Measurements from ENCODE around the gene IGSF23. TPM values are rescaled to one million over a fixed set of nuclear protein-coding genes. Genes with fewer than 3 reads are reported as not detected.
"Not testable (repeated sequence)": the region's sequence is repeated elsewhere in the genome, so short reads cannot be mapped to it uniquely, and the experiment has no call there.

The IGSF23 gene
- total RNA-seq, 4 donors from 2014 or later: not detected

- no peak for DNase-seq (ENCODE audit: low spot score in 2 of 2)
- no peak overlapping the region for H3K27ac ChIP-seq
- peaks cover 0 to 10% (median 4%) of the 10 kb centered on the region in 4 donors for H3K4me1 ChIP-seq
- H3K36me3 ChIP-seq: no peaks in the 10 kb centered on the region
- H3K27me3 ChIP-seq: no peaks in the 10 kb centered on the region
- 77 to 84% methylated on average over 3 of the region's 3 CpGs for WGBS, 2 donors
- no peak overlapping the region for H3K4me3 ChIP-seq
- H3K9me3 ChIP-seq: no peaks in the 10 kb centered on the region
- TF ChIP-seq POLR2A (IDR thresholded peaks at IDR 0.05): no peak
- TF ChIP-seq EP300 (IDR thresholded peaks at IDR 0.05): no peak
- no peak for TF ChIP-seq CTCF (IDR thresholded peaks at IDR 0.05)
These were observed 5.4 kb upstream of the IGSF23 start for GRCh38 chr19:44607917-44608316.

- H3K36me3 ChIP-seq: no peaks in the 10 kb centered on the region
- no peak overlapping the region for H3K27ac ChIP-seq
- H3K27me3 ChIP-seq: no peaks in the 10 kb centered on the region
- no peak for TF ChIP-seq EP300 (IDR thresholded peaks at IDR 0.05)
- no peak for TF ChIP-seq POLR2A (IDR thresholded peaks at IDR 0.05)
- no peak for TF ChIP-seq CTCF (IDR thresholded peaks at IDR 0.05)
- no peak overlapping the region for H3K4me3 ChIP-seq
- peaks cover 0 to 10% (median 4%) of the 10 kb centered on the region in 4 donors for H3K4me1 ChIP-seq
- 51% methylated on average over 7 of the region's 7 CpGs for WGBS, 2 donors
- no peaks in the 10 kb centered on the region for H3K9me3 ChIP-seq
- DNase-seq (ENCODE audit: low spot score in 2 of 2): no peak
These were observed 5.0 kb upstream of the IGSF23 start for GRCh38 chr19:44608391-44608821.

GRCh38 chr19:44609219-44609618, 4.1 kb upstream of the IGSF23 start:
- TF ChIP-seq EP300 (IDR thresholded peaks at IDR 0.05): no peak
- no peak for DNase-seq (ENCODE audit: low spot score in 2 of 2)
- Histone ChIP-seq H3K27ac (no peak overlapping the region), H3K36me3 (no peaks in the 10 kb centered on the region), H3K4me3 (no peak overlapping the region), H3K27me3 (no peaks in the 10 kb centered on the region), H3K4me1 (peaks cover 0 to 10% (median 4%) of the 10 kb centered on the region in 4 donors), H3K9me3 (no peaks in the 10 kb centered on the region)
- 76 to 77% methylated on average over 5 of the region's 5 CpGs for WGBS, 2 donors

GRCh38 chr19:44610497-44610896, 2.9 kb upstream of the IGSF23 start:
- not testable (repeated sequence) for H3K36me3 ChIP-seq; DNase-seq (ENCODE audit: low spot score in 2 of 2); H3K4me3 ChIP-seq; H3K4me1 ChIP-seq; H3K9me3 ChIP-seq; H3K27me3 ChIP-seq; H3K27ac ChIP-seq
- 60 to 72% methylated on average over 5 of the region's 5 CpGs for WGBS, 2 donors

GRCh38 chr19:44611812-44612295, 1.5 kb upstream of the IGSF23 start:
- Histone ChIP-seq H3K27me3 (no peaks in the 10 kb centered on the region), H3K9me3 (no peaks in the 10 kb centered on the region), H3K36me3 (no peaks in the 10 kb centered on the region), H3K4me3 (no peak overlapping the region), H3K4me1 (peaks cover 0 to 10% (median 4%) of the 10 kb centered on the region in 4 donors), H3K27ac (no peak overlapping the region)
- TF ChIP-seq CTCF (IDR thresholded peaks at IDR 0.05) (no peak), EP300 (IDR thresholded peaks at IDR 0.05) (no peak), POLR2A (IDR thresholded peaks at IDR 0.05) (no peak)
- DNase-seq (ENCODE audit: low spot score in 2 of 2): no peak
- 87 to 94% methylated on average over 2 of the region's 2 CpGs for WGBS, 2 donors

- DNase-seq (ENCODE audit: low spot score in 2 of 2): no peak
- Histone ChIP-seq H3K4me1 (no peaks in the 10 kb centered on the region), H3K27me3 (no peaks in the 10 kb centered on the region), H3K36me3 (no peaks in the 10 kb centered on the region), H3K4me3 (no peak overlapping the region), H3K9me3 (no peaks in the 10 kb centered on the region), H3K27ac (no peak overlapping the region)
- WGBS, 2 donors: 94 to 95% methylated on average over 10 of the region's 10 CpGs
- TF ChIP-seq EP300 (IDR thresholded peaks at IDR 0.05): no peak
- no peak for TF ChIP-seq CTCF (IDR thresholded peaks at IDR 0.05)
- TF ChIP-seq POLR2A (IDR thresholded peaks at IDR 0.05): no peak
These were observed 950 bp downstream of the IGSF23 start for GRCh38 chr19:44614313-44614712.

All from tibial nerve (tissue), 4 donors.